Loucy (cell line): ENCODE measurements around the gene TRAPPC12.

Experiments used
- H2AFZ ChIP-seq: fragments of 200-600 bp; sonication (generic); 2 replicates; pipeline ENCODE4 v1.6.0; 2016; ENCODE audit warnings: antibody characterized with exemption, mild to moderate bottlenecking, low read length, moderate library complexity
- H3F3A ChIP-seq: fragments of 200-600 bp; 2 replicates; pipeline ENCODE4 v1.6.0; 2016; ENCODE audit warnings: antibody characterized with exemption, low read depth, mild to moderate bottlenecking
- H3K27me3 ChIP-seq: fragments of 200-600 bp; sonication (generic); 2 replicates; pipeline ENCODE4 v1.6.1; 2014; ENCODE audit warnings: low read length, mild to moderate bottlenecking; ENCODE audit not compliant: insufficient read depth, poor library complexity, severe bottlenecking
- H3K36me3 ChIP-seq: fragments of 200-600 bp; sonication (generic); 2 replicates; pipeline ENCODE4 v1.6.1; 2016; ENCODE audit warnings: low read length; ENCODE audit not compliant: insufficient read depth
- H3K4me1 ChIP-seq: fragments of 200-600 bp; sonication (generic); 2 replicates; pipeline ENCODE4 v1.5.1; 2014; ENCODE audit warnings: low read length, mild to moderate bottlenecking; ENCODE audit not compliant: insufficient read depth, poor library complexity, severe bottlenecking
- H3K4me2 ChIP-seq: fragments of 200-600 bp; sonication (generic); 2 replicates; pipeline ENCODE4 v1.6.0; 2014; ENCODE audit warnings: antibody characterized with exemption, low read length, low read depth, mild to moderate bottlenecking; ENCODE audit not compliant: poor library complexity, severe bottlenecking
- H3K4me3 ChIP-seq: fragments of 200-600 bp; sonication (generic); 2 replicates; pipeline ENCODE4 v1.5.1; 2014; ENCODE audit warnings: low read length, mild to moderate bottlenecking, mixed read lengths; ENCODE audit not compliant: poor library complexity, severe bottlenecking
- H3K79me2 ChIP-seq: fragments of 200-600 bp; sonication (generic); 2 replicates; pipeline ENCODE4 v1.6.1; 2014; ENCODE audit warnings: low read length; ENCODE audit not compliant: insufficient read depth
- H3K9ac ChIP-seq: fragments of 200-600 bp; sonication (generic); 2 replicates; pipeline ENCODE4 v1.6.0; 2014; ENCODE audit warnings: mild to moderate bottlenecking, low read depth, low read length, moderate library complexity; ENCODE audit not compliant: poor library complexity, severe bottlenecking
- H3K9me2 ChIP-seq: fragments of 200-600 bp; sonication (generic); replicated peaks from 2 replicates; pipeline ENCODE4 v1.6.1; 2016; ENCODE audit warnings: low read depth, low read length, mixed read lengths
- H3K9me3 ChIP-seq: fragments of 200-600 bp; sonication (generic); 2 replicates; pipeline ENCODE4 v1.6.1; 2014; ENCODE audit warnings: mild to moderate bottlenecking, antibody characterized with exemption, low read length, low read depth; ENCODE audit not compliant: insufficient read depth
- H4K20me1 ChIP-seq: fragments of 200-600 bp; sonication (generic); 2 replicates; pipeline ENCODE4 v1.6.0; 2014; ENCODE audit warnings: antibody characterized with exemption, low read length, mild to moderate bottlenecking; ENCODE audit not compliant: insufficient read depth, poor library complexity, severe bottlenecking
- EZH2phosphoT487 ChIP-seq: fragments of 200-600 bp; IDR thresholded peaks from 2 replicates; pipeline ENCODE4 v1.6.1; 2018; ENCODE audit warnings: antibody characterized with exemption, mild to moderate bottlenecking, moderate library complexity, borderline replicate concordance
- TF ChIP-seq, protein P1 (sequence below): fragments of 200-600 bp; sonication (generic); conservative IDR thresholded peaks from 2 replicates; pipeline ENCODE4 v1.5.1; 2014; ENCODE audit warnings: mild to moderate bottlenecking, antibody characterized with exemption, low read length

TRAPPC12 gene

DNA sequence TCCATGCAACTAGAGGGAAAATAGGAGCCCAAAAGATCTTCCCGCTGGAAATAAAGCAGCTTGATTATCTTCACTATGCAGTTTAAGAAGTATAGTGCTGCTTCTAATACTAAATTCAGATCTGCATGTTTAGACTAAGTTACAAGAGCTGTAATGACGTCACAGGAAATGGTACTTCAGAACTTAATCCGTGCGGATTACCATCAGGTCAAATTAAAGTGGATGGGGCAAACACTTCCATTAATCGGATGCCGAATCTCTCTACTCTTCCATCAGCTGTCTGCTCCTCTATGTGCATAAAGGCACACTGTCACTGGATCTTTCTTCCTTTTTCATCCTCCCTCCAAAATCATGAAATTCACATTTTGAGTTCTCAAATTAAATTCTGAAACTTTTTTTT, 52.6 kb downstream of the TRAPPC12 start:
- no peak for TF ChIP-seq EZH2phosphoT487
- TF ChIP-seq, protein P1, sequence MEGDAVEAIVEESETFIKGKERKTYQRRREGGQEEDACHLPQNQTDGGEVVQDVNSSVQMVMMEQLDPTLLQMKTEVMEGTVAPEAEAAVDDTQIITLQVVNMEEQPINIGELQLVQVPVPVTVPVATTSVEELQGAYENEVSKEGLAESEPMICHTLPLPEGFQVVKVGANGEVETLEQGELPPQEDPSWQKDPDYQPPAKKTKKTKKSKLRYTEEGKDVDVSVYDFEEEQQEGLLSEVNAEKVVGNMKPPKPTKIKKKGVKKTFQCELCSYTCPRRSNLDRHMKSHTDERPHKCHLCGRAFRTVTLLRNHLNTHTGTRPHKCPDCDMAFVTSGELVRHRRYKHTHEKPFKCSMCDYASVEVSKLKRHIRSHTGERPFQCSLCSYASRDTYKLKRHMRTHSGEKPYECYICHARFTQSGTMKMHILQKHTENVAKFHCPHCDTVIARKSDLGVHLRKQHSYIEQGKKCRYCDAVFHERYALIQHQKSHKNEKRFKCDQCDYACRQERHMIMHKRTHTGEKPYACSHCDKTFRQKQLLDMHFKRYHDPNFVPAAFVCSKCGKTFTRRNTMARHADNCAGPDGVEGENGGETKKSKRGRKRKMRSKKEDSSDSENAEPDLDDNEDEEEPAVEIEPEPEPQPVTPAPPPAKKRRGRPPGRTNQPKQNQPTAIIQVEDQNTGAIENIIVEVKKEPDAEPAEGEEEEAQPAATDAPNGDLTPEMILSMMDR, result no peak
- Histone ChIP-seq H3K4me3 (no peak overlapping the region), H3K9me3 (no peaks in the 10 kb centered on the region), H3K36me3 (peaks cover 29% of the 10 kb centered on the region; the same call in 1 of the 2 replicates), H2AFZ (no peak overlapping the region), H3K27me3 (no peaks in the 10 kb centered on the region), H3K9me2 (no peaks in the 10 kb centered on the region), H3F3A (no peaks in the 10 kb centered on the region), H3K9ac (no peak overlapping the region), H3K4me1 (no peaks in the 10 kb centered on the region), H3K4me2 (no peak overlapping the region), H4K20me1 (no peaks in the 10 kb centered on the region), H3K79me2 (no peaks in the 10 kb centered on the region)

DNA sequence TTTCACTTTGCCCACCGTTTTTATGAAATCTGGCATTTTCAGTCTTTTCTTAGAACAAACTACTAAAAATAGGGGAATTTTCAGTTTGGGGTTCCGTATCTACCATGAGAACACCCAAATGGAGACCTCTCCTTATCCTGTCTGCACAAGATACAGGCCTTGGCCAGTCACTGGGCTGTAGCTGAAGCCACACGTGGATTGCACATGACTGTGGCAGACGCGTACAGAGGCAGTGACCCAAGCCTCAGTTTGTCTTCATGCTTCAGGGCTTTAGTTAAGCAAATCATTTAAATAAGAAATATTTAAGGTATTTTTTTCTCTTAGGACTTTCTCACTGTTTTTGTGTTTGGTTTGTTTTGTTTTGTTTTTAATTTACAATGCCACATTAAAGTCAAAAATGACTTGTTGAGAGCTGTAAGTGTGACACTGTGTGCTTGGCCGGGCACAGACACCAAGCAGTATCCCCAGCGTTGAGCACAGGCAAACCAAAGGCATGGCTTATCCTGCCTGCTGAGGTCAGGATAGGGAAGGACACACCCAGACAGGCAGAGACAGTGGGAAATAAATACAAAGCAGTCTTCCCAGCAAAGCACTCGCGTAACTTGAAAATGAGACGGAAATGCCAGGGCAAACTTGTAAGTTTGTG, 53.3 kb downstream of the TRAPPC12 start:
- no peaks in the 10 kb centered on the region for H4K20me1 ChIP-seq
- no peaks in the 10 kb centered on the region for H3K9me3 ChIP-seq
- H2AFZ ChIP-seq, result no peak overlapping the region
- no peaks in the 10 kb centered on the region for H3K27me3 ChIP-seq
- no peak overlapping the region for H3K4me2 ChIP-seq
- peaks cover 23% of the 10 kb centered on the region; the same call in 1 of the 2 replicates for H3K36me3 ChIP-seq
- H3K4me1 ChIP-seq, result no peaks in the 10 kb centered on the region
- no peaks in the 10 kb centered on the region for H3K79me2 ChIP-seq
- H3K4me3 ChIP-seq, result no peak overlapping the region
- TF ChIP-seq, protein P1, result no peak
- no peak for TF ChIP-seq EZH2phosphoT487
- H3F3A ChIP-seq, result no peaks in the 10 kb centered on the region
- H3K9ac ChIP-seq, result no peak overlapping the region
- H3K9me2 ChIP-seq, result no peaks in the 10 kb centered on the region

DNA sequence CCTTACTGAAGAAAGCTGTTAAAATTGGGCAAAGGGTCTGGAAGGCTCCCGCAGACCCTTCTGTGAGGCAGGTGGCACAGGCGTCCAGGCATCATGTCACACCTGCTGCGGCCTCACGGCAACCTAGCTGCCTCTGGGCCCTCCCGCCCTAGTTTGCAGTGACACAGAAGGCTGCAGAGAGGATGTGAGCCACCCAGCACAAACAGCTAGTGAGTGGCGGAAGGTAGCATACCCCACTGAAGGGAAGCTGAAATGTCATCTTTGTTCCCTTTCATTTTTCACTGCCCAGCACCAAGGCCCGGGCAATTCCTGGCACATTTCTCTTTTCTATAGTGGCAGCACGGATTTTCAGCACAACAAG, 53.8 kb downstream of the TRAPPC12 start:
- H3K36me3 ChIP-seq, result peaks cover 20% of the 10 kb centered on the region; the same call in 1 of the 2 replicates
- no peaks in the 10 kb centered on the region for H4K20me1 ChIP-seq
- H3K9ac ChIP-seq, result no peak overlapping the region
- H3K79me2 ChIP-seq, result no peaks in the 10 kb centered on the region
- no peaks in the 10 kb centered on the region for H3K9me2 ChIP-seq
- no peak overlapping the region for H2AFZ ChIP-seq
- no peaks in the 10 kb centered on the region for H3K4me1 ChIP-seq
- H3K27me3 ChIP-seq, result no peaks in the 10 kb centered on the region
- H3K4me3 ChIP-seq, result no peak overlapping the region
- no peaks in the 10 kb centered on the region for H3F3A ChIP-seq
- no peaks in the 10 kb centered on the region for H3K9me3 ChIP-seq
- H3K4me2 ChIP-seq, result no peak overlapping the region
- TF ChIP-seq, protein P1, result no peak
- TF ChIP-seq EZH2phosphoT487, result no peak
